Ectodermal cell (in vitro differentiated cells): ENCODE results near the gene ANXA9.

ENCODE experiments used
- H3K27ac ChIP-seq: 2 replicates; pipeline ENCODE4 v1.7.0; 2013; ENCODE audit warnings: mild to moderate bottlenecking, low read depth, low read length; ENCODE audit not compliant: insufficient read depth, poor library complexity, severe bottlenecking
- H3K27me3 ChIP-seq: 2 replicates; pipeline ENCODE4 v1.7.0; 2013; ENCODE audit warnings: mild to moderate bottlenecking, low read length; ENCODE audit not compliant: insufficient read depth, control insufficient read depth, poor library complexity, severe bottlenecking
- H3K36me3 ChIP-seq: one replicate; pipeline ENCODE4 v1.7.0; 2013; ENCODE audit warnings: low read length; ENCODE audit not compliant: control insufficient read depth, insufficient read depth
- H3K4me1 ChIP-seq: one replicate; pipeline ENCODE4 v1.7.0; 2013; ENCODE audit warnings: low read length; ENCODE audit not compliant: control insufficient read depth, insufficient read depth
- H3K4me3 ChIP-seq: 2 replicates; pipeline ENCODE4 v1.7.0; 2013; ENCODE audit warnings: low read depth, low read length, control low read depth; ENCODE audit not compliant: insufficient read depth
- H3K9me3 ChIP-seq: 2 replicates; pipeline ENCODE4 v1.7.0; 2013; ENCODE audit warnings: mild to moderate bottlenecking, low read length, moderate library complexity; ENCODE audit not compliant: control insufficient read depth
- WGBS, 2 experiments: methylation state at CpG; one replicate each; pipeline ENCODE4 v1.1.7; 2013; ENCODE audit warnings: missing lambda C conversion rate in 2 of 2; 5-methylcytosine and 5-hydroxymethylcytosine counted together

The ANXA9 gene

GRCh38 chr1:151003180-151003579 lies 21.1 kb downstream of the ANXA9 start:
- no peaks in the 10 kb centered on the region for H3K9me3 ChIP-seq
- H3K27ac ChIP-seq: no peak overlapping the region
- H3K27me3 ChIP-seq: no peaks in the 10 kb centered on the region
- H3K36me3 ChIP-seq: no peaks in the 10 kb centered on the region
- H3K4me1 ChIP-seq: peaks cover 9% of the 10 kb centered on the region
- no peak overlapping the region for H3K4me3 ChIP-seq

- Histone ChIP-seq H3K4me1 (peaks cover 9% of the 10 kb centered on the region), H3K4me3 (peak overlapping the region; percentile 38)
- 77 to 80% methylated on average over 3 of the region's 4 CpGs for WGBS, 2 experiments
Observed at GRCh38 chr1:151005729-151006319, 23.7 kb downstream of the ANXA9 start.

GRCh38 chr1:151006327-151007052 lies 24.4 kb downstream of the ANXA9 start, which contains the start of gene MINDY1:
TSS of gene MINDY1 (minus strand) at chr1:151006902. CDS start at chr1:151002617, 4,285 bp downstream.
- Histone ChIP-seq H3K36me3 (no peaks in the 10 kb centered on the region), H3K4me1 (peaks cover 9% of the 10 kb centered on the region)
- 16% methylated on average over 18 of the region's 18 CpGs for WGBS, 2 experiments

More at GRCh38 chr1:151005729-151006319, 23.7 kb downstream of the ANXA9 start:
- no peaks in the 10 kb centered on the region for H3K27me3 ChIP-seq
- H3K27ac ChIP-seq: no peak overlapping the region
- no peaks in the 10 kb centered on the region for H3K9me3 ChIP-seq
- no peaks in the 10 kb centered on the region for H3K36me3 ChIP-seq

GRCh38 chr1:151007853-151008243 lies 25.8 kb downstream of the ANXA9 start:
- 52 to 53% methylated on average over 4 of the region's 4 CpGs for WGBS, 2 experiments
- Histone ChIP-seq H3K4me1 (peaks cover 9% of the 10 kb centered on the region), H3K27me3 (no peaks in the 10 kb centered on the region), H3K36me3 (no peaks in the 10 kb centered on the region), H3K9me3 (no peaks in the 10 kb centered on the region), H3K4me3 (peak overlapping the region; percentile 87), H3K27ac (peak overlapping the region; percentile 93)

More at GRCh38 chr1:151006327-151007052, 24.4 kb downstream of the ANXA9 start, which contains the start of gene MINDY1:
- Histone ChIP-seq H3K27me3 (no peaks in the 10 kb centered on the region), H3K9me3 (no peaks in the 10 kb centered on the region), H3K4me3 (peak within 1 kb of the TSS; percentile 87), H3K27ac (peak within 1 kb of the TSS; percentile 93)

GRCh38 chr1:151008244-151009205 lies 26.4 kb downstream of the ANXA9 start, which contains the start of gene PRUNE1:
TSS of gene PRUNE1 (plus strand) at chr1:151008449. CDS start at chr1:151008633, 184 bp downstream.
- Histone ChIP-seq H3K27me3 (no peaks in the 10 kb centered on the region), H3K36me3 (no peaks in the 10 kb centered on the region), H3K4me1 (peaks cover 9% of the 10 kb centered on the region), H3K9me3 (no peaks in the 10 kb centered on the region), H3K27ac (peak within 1 kb of the TSS; percentile 93), H3K4me3 (peak within 1 kb of the TSS; percentile 87)
- WGBS, 2 experiments: 2 to 4% methylated on average over 69 of the region's 69 CpGs

GRCh38 chr1:151009206-151009587 lies 27.1 kb downstream of the ANXA9 start:
- Histone ChIP-seq H3K4me3 (peak overlapping the region; percentile 87), H3K36me3 (no peaks in the 10 kb centered on the region), H3K27me3 (no peaks in the 10 kb centered on the region), H3K27ac (no peak overlapping the region), H3K9me3 (no peaks in the 10 kb centered on the region), H3K4me1 (peaks cover 9% of the 10 kb centered on the region)
- WGBS, 2 experiments: 78 to 79% methylated on average over 3 of the region's 3 CpGs

- no peaks in the 10 kb centered on the region for H3K36me3 ChIP-seq
- no peaks in the 10 kb centered on the region for H3K27me3 ChIP-seq
- H3K4me1 ChIP-seq: peaks cover 9% of the 10 kb centered on the region
- WGBS, 2 experiments: 94 to 96% methylated on average over 7 of the region's 8 CpGs
- no peaks in the 10 kb centered on the region for H3K9me3 ChIP-seq
- H3K27ac ChIP-seq: no peak overlapping the region
- H3K4me3 ChIP-seq: no peak overlapping the region
Observed at GRCh38 chr1:151009674-151010345, 27.7 kb downstream of the ANXA9 start.

- no peak overlapping the region for H3K27ac ChIP-seq
Observed at GRCh38 chr1:151010346-151010726, 28.2 kb downstream of the ANXA9 start.

GRCh38 chr1:151011154-151011850 lies 29.2 kb downstream of the ANXA9 start:
- H3K27ac ChIP-seq: no peak overlapping the region

More at GRCh38 chr1:151010346-151010726, 28.2 kb downstream of the ANXA9 start:
- peaks cover 8% of the 10 kb centered on the region for H3K4me1 ChIP-seq
- no peaks in the 10 kb centered on the region for H3K27me3 ChIP-seq
- H3K36me3 ChIP-seq: no peaks in the 10 kb centered on the region
- no peak overlapping the region for H3K4me3 ChIP-seq
- no peaks in the 10 kb centered on the region for H3K9me3 ChIP-seq
- 88 to 96% methylated on average over 3 of the region's 3 CpGs for WGBS, 2 experiments

More at GRCh38 chr1:151011154-151011850, 29.2 kb downstream of the ANXA9 start:
- H3K9me3 ChIP-seq: no peaks in the 10 kb centered on the region
- H3K27me3 ChIP-seq: no peaks in the 10 kb centered on the region
- no peaks in the 10 kb centered on the region for H3K36me3 ChIP-seq
- peaks cover under 1% of the 10 kb centered on the region for H3K4me1 ChIP-seq
- WGBS, 2 experiments: 91 to 95% methylated on average over 4 of the region's 4 CpGs
- H3K4me3 ChIP-seq: no peak overlapping the region
